Measurements from ENCODE around the gene PRELID3B. TPM values are rescaled to one million over a fixed set of nuclear protein-coding genes. Genes with fewer than 3 reads are reported as not detected.
A peak's percentile ranks its signal among the peaks of the same experiment; 100 is the strongest.

The PRELID3B gene
- total RNA-seq, 1 donor from 2014 or later, result 52.8 TPM

DNA sequence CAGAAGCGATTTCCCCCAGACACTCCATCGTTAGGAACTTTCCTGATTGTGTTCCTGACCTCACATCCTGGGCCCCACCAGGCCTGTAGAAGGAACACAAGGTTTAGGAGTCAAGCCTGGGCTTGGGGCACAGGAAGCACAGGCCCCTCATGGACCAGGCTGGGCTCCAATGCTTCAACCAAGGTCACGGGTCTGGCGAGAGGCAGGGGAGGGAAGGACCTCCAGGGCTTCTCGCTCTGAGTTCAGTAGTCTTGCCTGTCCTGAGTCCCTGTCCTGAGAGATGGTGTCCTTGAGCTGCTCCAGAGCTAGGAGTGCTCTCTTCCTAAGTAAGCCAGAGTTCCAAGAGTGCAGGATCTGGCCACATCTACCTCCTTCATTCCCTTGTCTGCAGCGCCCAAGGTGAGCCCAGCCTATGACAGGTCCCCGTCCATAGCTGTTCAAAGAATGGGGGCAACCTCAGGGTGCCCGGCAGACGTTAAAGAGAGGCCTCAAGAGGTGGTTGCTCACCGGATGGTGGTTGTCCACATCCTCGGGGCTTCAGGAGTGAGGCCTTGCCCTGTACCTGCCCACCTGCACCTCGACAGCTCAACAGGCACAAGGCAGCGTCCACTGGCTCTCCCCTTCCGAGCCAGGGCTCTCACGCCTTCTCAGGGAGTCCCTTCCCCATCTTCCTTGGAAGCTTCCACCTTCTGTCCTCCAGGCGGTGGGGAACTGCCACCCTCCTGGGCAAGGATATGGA, 24.9 kb downstream of the PRELID3B start:
- peaks cover 15% of the 10 kb centered on the region for H3K4me1 Mint-ChIP-seq (ENCODE audit: low read depth)
- TF ChIP-seq, protein P1, sequence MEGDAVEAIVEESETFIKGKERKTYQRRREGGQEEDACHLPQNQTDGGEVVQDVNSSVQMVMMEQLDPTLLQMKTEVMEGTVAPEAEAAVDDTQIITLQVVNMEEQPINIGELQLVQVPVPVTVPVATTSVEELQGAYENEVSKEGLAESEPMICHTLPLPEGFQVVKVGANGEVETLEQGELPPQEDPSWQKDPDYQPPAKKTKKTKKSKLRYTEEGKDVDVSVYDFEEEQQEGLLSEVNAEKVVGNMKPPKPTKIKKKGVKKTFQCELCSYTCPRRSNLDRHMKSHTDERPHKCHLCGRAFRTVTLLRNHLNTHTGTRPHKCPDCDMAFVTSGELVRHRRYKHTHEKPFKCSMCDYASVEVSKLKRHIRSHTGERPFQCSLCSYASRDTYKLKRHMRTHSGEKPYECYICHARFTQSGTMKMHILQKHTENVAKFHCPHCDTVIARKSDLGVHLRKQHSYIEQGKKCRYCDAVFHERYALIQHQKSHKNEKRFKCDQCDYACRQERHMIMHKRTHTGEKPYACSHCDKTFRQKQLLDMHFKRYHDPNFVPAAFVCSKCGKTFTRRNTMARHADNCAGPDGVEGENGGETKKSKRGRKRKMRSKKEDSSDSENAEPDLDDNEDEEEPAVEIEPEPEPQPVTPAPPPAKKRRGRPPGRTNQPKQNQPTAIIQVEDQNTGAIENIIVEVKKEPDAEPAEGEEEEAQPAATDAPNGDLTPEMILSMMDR (IDR thresholded peaks at IDR 0.05; ENCODE audit: unreplicated experiment), result no peak
- no peak overlapping the region for H3K4me3 Mint-ChIP-seq (ENCODE audit: low read depth)
- no peaks in the 10 kb centered on the region for H3K9me3 Mint-ChIP-seq (ENCODE audit: low read depth)
- no peak overlapping the region for H3K27ac Mint-ChIP-seq
- peaks cover 25% of the 10 kb centered on the region for H3K27me3 Mint-ChIP-seq
- no peak for DNase-seq (ENCODE audit: low spot score, unreplicated experiment)
- H3K36me3 Mint-ChIP-seq (ENCODE audit: insufficient read depth), result peaks cover under 1% of the 10 kb centered on the region

DNA sequence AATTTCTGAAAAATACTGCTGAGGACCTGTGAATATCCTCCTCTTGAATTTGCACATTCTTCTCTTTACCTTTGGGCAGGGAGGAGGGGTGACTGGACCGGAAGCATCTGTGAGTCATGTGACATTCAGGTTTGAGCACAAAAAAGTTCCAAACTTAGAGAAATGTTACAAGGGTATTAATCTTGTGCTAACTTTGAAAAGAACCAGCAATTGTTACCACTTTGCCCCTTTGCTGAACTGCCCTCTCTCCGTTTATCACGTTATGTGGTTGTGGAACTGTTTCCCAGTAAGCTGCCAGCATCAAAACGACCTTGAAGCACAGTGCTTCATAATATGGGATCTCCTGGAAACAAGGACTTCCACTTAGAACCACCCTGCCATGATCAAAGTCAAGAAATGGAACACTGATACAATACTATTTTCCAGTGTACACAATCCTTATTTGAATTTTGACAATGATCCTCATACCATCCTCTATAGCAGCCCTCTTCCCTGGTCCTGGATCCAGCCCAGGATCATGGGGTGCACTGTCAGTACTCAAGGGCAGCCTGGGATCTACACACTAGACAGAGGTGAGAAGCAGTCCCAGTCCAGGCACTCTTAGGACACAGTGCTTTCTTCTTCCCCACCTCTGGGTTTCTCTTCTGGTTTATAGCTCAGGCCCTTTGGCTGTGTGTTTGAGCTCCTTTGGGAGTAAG, 25.6 kb downstream of the PRELID3B start:
- Mint-ChIP-seq H3K27me3 (peaks cover 30% of the 10 kb centered on the region), H3K27ac (peak overlapping the region; percentile 1), H3K4me1 (ENCODE audit: low read depth) (peaks cover 15% of the 10 kb centered on the region), H3K36me3 (ENCODE audit: insufficient read depth) (no peaks in the 10 kb centered on the region), H3K9me3 (ENCODE audit: low read depth) (no peaks in the 10 kb centered on the region), H3K4me3 (ENCODE audit: low read depth) (no peak overlapping the region)
- DNase-seq (ENCODE audit: low spot score, unreplicated experiment), result no peak
- TF ChIP-seq, protein P1 (IDR thresholded peaks at IDR 0.05; ENCODE audit: unreplicated experiment), result no peak

DNA sequence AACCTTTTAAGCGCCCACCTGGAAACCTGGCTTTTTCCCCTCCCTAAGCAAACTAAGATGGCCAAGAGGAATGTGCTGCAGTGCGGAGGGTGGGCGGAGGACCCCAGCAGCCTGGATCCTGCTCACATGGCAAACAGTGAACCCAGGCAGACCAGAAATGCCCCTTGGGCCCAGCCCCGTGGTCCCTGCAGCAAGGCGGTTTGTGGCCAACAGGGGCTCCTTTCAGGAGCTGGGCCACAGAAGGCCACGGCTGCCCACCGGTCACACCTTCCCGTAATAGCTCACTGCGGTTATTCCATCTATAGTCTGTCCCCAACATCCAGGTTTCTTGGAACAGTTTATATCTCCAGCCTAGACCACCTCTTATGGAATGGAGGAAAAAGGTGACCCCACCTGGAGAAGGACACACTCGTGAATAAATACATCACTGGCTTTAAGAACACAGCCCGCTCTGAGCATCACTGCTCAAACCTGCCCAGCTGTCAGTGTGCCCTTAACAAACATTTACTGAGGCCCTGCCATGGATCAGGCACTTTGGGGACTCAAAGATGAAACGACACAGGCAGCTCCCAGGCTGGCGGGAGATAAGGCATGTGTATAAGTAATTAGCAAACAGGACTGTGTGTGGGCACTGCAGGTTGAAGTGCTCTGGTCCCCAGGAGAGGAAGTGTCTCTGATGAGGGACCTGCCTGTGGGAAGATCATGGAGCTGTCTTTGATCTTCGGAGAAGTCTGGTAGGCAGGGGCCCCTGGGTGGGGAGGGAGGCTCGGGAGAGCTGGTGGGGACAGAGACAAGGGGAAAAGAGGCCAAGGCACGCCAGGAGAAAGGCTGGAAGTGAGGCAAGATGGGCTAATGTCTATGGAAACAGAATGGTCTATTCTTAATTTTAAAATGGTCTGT, 26.5 kb downstream of the PRELID3B start:
- no peaks in the 10 kb centered on the region for H3K36me3 Mint-ChIP-seq (ENCODE audit: insufficient read depth)
- DNase-seq (ENCODE audit: low spot score, unreplicated experiment), result no peak
- H3K27me3 Mint-ChIP-seq, result peaks cover 35% of the 10 kb centered on the region
- H3K4me1 Mint-ChIP-seq (ENCODE audit: low read depth), result peaks cover 15% of the 10 kb centered on the region
- peak overlapping the region; percentile 21 for H3K27ac Mint-ChIP-seq
- no peaks in the 10 kb centered on the region for H3K9me3 Mint-ChIP-seq (ENCODE audit: low read depth)
- TF ChIP-seq, protein P1 (IDR thresholded peaks at IDR 0.05; ENCODE audit: unreplicated experiment), result no peak
- no peak overlapping the region for H3K4me3 Mint-ChIP-seq (ENCODE audit: low read depth)

DNA sequence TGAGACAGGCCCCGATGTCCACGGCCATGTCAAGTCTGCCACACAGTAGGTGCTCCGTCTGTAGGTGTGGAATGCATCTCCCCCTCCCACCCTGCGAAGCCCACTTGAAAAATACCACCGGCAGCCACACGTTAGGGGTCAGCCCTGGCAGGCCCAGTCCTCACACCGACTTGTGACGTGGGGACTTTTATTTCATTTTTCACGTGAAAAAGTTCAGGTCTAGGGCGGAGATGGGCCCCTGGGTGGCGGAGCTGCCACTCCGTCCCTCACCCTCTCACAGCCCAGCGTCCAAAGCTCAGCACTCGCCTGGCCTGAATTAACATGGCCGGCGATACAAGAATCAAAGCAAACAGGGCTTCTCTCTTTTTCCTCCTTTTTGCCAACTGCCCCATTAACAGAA, 27.2 kb downstream of the PRELID3B start:
- Mint-ChIP-seq H3K27ac (no peak overlapping the region), H3K9me3 (ENCODE audit: low read depth) (no peaks in the 10 kb centered on the region), H3K27me3 (peaks cover 39% of the 10 kb centered on the region), H3K4me3 (ENCODE audit: low read depth) (no peak overlapping the region), H3K36me3 (ENCODE audit: insufficient read depth) (no peaks in the 10 kb centered on the region), H3K4me1 (ENCODE audit: low read depth) (peaks cover 15% of the 10 kb centered on the region)
- no peak for DNase-seq (ENCODE audit: low spot score, unreplicated experiment)
- TF ChIP-seq, protein P1 (IDR thresholded peaks at IDR 0.05; ENCODE audit: unreplicated experiment), result no peak

Measured in progenitor cell of endocrine pancreas (in vitro differentiated cells).